ENCODE measurements around the gene RCSD1. TPM values are rescaled to one million over a fixed set of nuclear protein-coding genes. Genes with fewer than 3 reads are reported as not detected.

Gene RCSD1
- total and polyA plus RNA-seq, 2 of the 13 experiments (the other 11 are each of a cell fraction or from before 2014, with no cell fraction given): not detected

DNA sequence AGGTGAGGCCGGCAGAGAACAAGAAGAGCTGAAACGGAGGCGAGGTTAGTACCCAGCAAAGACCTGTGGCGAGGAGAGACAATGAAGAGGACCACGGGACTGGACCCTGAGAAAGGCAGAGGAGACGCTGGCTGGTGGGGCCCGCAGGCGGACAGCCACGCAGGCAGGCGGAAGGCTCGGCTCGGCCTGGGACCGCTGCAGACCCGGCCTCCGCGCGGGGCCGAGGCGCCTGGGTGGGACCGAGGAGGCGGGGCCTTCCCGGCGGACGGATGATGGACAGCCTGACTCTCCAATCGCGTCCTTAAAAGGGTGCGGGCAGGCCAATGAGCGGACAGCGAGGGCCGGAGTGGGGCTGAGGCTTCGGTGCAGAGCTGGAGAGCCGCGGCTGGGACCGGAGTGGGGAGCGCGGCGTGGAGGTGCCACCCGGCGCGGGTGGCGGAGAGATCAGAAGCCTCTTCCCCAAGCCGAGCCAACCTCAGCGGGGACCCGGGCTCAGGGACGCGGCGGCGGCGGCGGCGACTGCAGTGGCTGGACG, 91.7 kb downstream of the RCSD1 start, which contains the start of gene MPZL1 (continued):
- no peak for TF ChIP-seq CHD2 (IDR thresholded peaks at IDR 0.05; ENCODE audit: low read depth, low read length)
- TF ChIP-seq SIX4 (CRISPR knock-in tag; IDR thresholded peaks at IDR 0.05): no peak
- TF ChIP-seq HMGA1 (CRISPR knock-in tag; conservative IDR thresholded peaks at IDR 0.05): no peak
- 0 out of 2 replicates have a peak, but pooled peaks have one; percentile 51 for TF ChIP-seq ARNT2 (CRISPR knock-in tag; IDR thresholded peaks at IDR 0.05; ENCODE audit: low read depth)
- TF ChIP-seq, protein P1, sequence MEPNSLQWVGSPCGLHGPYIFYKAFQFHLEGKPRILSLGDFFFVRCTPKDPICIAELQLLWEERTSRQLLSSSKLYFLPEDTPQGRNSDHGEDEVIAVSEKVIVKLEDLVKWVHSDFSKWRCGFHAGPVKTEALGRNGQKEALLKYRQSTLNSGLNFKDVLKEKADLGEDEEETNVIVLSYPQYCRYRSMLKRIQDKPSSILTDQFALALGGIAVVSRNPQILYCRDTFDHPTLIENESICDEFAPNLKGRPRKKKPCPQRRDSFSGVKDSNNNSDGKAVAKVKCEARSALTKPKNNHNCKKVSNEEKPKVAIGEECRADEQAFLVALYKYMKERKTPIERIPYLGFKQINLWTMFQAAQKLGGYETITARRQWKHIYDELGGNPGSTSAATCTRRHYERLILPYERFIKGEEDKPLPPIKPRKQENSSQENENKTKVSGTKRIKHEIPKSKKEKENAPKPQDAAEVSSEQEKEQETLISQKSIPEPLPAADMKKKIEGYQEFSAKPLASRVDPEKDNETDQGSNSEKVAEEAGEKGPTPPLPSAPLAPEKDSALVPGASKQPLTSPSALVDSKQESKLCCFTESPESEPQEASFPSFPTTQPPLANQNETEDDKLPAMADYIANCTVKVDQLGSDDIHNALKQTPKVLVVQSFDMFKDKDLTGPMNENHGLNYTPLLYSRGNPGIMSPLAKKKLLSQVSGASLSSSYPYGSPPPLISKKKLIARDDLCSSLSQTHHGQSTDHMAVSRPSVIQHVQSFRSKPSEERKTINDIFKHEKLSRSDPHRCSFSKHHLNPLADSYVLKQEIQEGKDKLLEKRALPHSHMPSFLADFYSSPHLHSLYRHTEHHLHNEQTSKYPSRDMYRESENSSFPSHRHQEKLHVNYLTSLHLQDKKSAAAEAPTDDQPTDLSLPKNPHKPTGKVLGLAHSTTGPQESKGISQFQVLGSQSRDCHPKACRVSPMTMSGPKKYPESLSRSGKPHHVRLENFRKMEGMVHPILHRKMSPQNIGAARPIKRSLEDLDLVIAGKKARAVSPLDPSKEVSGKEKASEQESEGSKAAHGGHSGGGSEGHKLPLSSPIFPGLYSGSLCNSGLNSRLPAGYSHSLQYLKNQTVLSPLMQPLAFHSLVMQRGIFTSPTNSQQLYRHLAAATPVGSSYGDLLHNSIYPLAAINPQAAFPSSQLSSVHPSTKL (CRISPR knock-in tag; IDR thresholded peaks at IDR 0.05): no peak
- no peak for TF ChIP-seq ZNF20 (CRISPR knock-in tag; IDR thresholded peaks at IDR 0.05)
- peak; percentile 78; the same call in 1 of the 2 replicates for TF ChIP-seq ZNF605 (CRISPR knock-in tag; IDR thresholded peaks at IDR 0.05)
- no peak for TF ChIP-seq NR2F6 (IDR thresholded peaks at IDR 0.05)
- TF ChIP-seq NR2F6 (CRISPR knock-in tag; IDR thresholded peaks at IDR 0.05): no peak
- TF ChIP-seq PHF8 (CRISPR knock-in tag; IDR thresholded peaks at IDR 0.05): peak; percentile 73
- TF ChIP-seq CHCHD3 (CRISPR knock-in tag; IDR thresholded peaks at IDR 0.05): no peak
- peak; percentile 42; the same call in 1 of the 2 replicates for TF ChIP-seq ZNF792 (CRISPR knock-in tag; IDR thresholded peaks at IDR 0.05)
- no peak for TF ChIP-seq KDM1A (CRISPR knock-in tag; IDR thresholded peaks at IDR 0.05)
- no peak for TF ChIP-seq HNRNPL (IDR thresholded peaks at IDR 0.05; ENCODE audit: low read depth, low read length)
- TF ChIP-seq ZNF468 (CRISPR knock-in tag; IDR thresholded peaks at IDR 0.05): no peak
- TF ChIP-seq, protein P2, sequence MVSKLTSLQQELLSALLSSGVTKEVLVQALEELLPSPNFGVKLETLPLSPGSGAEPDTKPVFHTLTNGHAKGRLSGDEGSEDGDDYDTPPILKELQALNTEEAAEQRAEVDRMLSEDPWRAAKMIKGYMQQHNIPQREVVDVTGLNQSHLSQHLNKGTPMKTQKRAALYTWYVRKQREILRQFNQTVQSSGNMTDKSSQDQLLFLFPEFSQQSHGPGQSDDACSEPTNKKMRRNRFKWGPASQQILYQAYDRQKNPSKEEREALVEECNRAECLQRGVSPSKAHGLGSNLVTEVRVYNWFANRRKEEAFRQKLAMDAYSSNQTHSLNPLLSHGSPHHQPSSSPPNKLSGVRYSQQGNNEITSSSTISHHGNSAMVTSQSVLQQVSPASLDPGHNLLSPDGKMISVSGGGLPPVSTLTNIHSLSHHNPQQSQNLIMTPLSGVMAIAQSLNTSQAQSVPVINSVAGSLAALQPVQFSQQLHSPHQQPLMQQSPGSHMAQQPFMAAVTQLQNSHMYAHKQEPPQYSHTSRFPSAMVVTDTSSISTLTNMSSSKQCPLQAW (CRISPR knock-in tag; IDR thresholded peaks at IDR 0.05): no peak
- no peak for TF ChIP-seq ZNF569 (CRISPR knock-in tag; IDR thresholded peaks at IDR 0.05; ENCODE audit: borderline replicate concordance)
- TF ChIP-seq MTA3 (CRISPR knock-in tag; IDR thresholded peaks at IDR 0.05): no peak
- TF ChIP-seq, protein P3, sequence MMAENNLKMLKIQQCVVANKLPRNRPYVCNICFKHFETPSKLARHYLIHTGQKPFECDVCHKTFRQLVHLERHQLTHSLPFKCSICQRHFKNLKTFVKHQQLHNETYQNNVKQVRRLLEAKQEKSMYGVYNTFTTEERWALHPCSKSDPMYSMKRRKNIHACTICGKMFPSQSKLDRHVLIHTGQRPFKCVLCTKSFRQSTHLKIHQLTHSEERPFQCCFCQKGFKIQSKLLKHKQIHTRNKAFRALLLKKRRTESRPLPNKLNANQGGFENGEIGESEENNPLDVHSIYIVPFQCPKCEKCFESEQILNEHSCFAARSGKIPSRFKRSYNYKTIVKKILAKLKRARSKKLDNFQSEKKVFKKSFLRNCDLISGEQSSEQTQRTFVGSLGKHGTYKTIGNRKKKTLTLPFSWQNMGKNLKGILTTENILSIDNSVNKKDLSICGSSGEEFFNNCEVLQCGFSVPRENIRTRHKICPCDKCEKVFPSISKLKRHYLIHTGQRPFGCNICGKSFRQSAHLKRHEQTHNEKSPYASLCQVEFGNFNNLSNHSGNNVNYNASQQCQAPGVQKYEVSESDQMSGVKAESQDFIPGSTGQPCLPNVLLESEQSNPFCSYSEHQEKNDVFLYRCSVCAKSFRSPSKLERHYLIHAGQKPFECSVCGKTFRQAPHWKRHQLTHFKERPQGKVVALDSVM (CRISPR knock-in tag; IDR thresholded peaks at IDR 0.05): peak; percentile 13
- TF ChIP-seq GLI4 (CRISPR knock-in tag; IDR thresholded peaks at IDR 0.05; ENCODE audit: borderline replicate concordance): no peak
- TF ChIP-seq CBX2 (IDR thresholded peaks at IDR 0.05; ENCODE audit: low read depth, low read length): no peak
- TF ChIP-seq CBX2 (CRISPR knock-in tag; IDR thresholded peaks at IDR 0.05; ENCODE audit: low read depth): no peak
- TF ChIP-seq, protein P4, sequence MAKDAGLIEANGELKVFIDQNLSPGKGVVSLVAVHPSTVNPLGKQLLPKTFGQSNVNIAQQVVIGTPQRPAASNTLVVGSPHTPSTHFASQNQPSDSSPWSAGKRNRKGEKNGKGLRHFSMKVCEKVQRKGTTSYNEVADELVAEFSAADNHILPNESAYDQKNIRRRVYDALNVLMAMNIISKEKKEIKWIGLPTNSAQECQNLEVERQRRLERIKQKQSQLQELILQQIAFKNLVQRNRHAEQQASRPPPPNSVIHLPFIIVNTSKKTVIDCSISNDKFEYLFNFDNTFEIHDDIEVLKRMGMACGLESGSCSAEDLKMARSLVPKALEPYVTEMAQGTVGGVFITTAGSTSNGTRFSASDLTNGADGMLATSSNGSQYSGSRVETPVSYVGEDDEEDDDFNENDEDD (CRISPR knock-in tag; IDR thresholded peaks at IDR 0.05; ENCODE audit: borderline replicate concordance): no peak
- TF ChIP-seq RFX3 (CRISPR knock-in tag; IDR thresholded peaks at IDR 0.05): no peak
